Measurements from ENCODE around the gene KCNG3.

DNA sequence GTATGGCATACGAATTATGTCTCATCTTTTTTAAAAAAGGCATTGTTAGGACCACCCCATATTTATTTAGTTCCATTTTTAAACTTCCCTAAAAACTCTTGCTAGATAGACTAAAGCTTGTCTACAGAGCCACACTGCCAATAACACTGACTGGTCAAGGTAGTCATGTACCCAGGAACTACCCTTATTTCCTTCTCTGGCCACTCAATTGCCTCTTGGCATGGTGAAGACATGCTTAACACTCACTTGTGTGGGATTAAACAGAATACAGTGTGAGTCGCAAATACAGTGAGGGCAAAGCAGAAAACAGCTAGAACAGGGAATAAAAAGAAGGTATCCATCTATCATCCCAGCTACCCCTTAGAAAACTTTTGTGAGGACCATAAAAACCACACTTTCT lies 57.4 kb downstream of the KCNG3 start:
- TF ChIP-seq, protein P1, sequence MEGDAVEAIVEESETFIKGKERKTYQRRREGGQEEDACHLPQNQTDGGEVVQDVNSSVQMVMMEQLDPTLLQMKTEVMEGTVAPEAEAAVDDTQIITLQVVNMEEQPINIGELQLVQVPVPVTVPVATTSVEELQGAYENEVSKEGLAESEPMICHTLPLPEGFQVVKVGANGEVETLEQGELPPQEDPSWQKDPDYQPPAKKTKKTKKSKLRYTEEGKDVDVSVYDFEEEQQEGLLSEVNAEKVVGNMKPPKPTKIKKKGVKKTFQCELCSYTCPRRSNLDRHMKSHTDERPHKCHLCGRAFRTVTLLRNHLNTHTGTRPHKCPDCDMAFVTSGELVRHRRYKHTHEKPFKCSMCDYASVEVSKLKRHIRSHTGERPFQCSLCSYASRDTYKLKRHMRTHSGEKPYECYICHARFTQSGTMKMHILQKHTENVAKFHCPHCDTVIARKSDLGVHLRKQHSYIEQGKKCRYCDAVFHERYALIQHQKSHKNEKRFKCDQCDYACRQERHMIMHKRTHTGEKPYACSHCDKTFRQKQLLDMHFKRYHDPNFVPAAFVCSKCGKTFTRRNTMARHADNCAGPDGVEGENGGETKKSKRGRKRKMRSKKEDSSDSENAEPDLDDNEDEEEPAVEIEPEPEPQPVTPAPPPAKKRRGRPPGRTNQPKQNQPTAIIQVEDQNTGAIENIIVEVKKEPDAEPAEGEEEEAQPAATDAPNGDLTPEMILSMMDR (IDR thresholded peaks at IDR 0.05) = no peak
- TF ChIP-seq POLR2A (IDR thresholded peaks at IDR 0.05) = no peak
